B cell (primary cell): ENCODE measurements around the gene CALY. TPM values are rescaled to one million over a fixed set of nuclear protein-coding genes. Genes with fewer than 3 reads are reported as not detected.

Source experiments
- ATAC-seq: fragments of 200-7000 bp; cut with Tn5 transposase; one replicate; pipeline ENCODE4 v1.10.0; 2021; ENCODE audit warnings: low read depth, mild to moderate bottlenecking, moderate number of reproducible peaks, moderate library complexity
- CTCF ChIA-PET: fragments of 350-600 bp; sonication (Branson Sonifier 250); formaldehyde crosslinking; loops from one replicate; lab custom pipeline; 2021; ENCODE audit warnings: antibody characterized with exemption, inconsistent platforms; lab: Charles Lee
- POLR2A ChIA-PET: fragments of 350-600 bp; sonication (Branson Sonifier 250); formaldehyde crosslinking; loops from one replicate; lab custom pipeline; 2021; ENCODE audit warnings: antibody characterized with exemption; lab: Charles Lee
- DNase-seq: peaks from one replicate; pipeline ENCODE4 v3.0.0; 2013
- H2AFZ ChIP-seq: 2 replicates; pipeline ENCODE4 v1.6.1; 2012; ENCODE audit warnings: mild to moderate bottlenecking, low read depth, low read length; ENCODE audit not compliant: insufficient read depth, poor library complexity, severe bottlenecking
- H3K27ac ChIP-seq, 2 donors: 1 replicate in 1 of 2; 2 replicates in 1 of 2; pipeline ENCODE4 v1.5.1; 2012 to 2013; ENCODE audit warnings: low read length in 2 of 2, mild to moderate bottlenecking in 2 of 2, moderate library complexity in 1 of 2
- H3K27me3 ChIP-seq, 4 experiments: fragments of 200-600 bp in 1 of 4; sonication (generic) in 1 of 4; replicated peaks in 1 of 4; 1 replicate in 2 of 4; 2 replicates in 2 of 4; pipeline versions ENCODE4 v1.6.1 to v1.7.0; 2013 to 2016; ENCODE audit warnings: low read length in 3 of 4, mild to moderate bottlenecking in 2 of 4, mixed read lengths in 1 of 4, moderate library complexity in 1 of 4; ENCODE audit not compliant: insufficient read depth in 4 of 4, control insufficient read depth in 3 of 4; ENCODE audit errors: control extremely low read depth in 1 of 4
- H3K36me3 ChIP-seq, 2 experiments: replicated peaks in 1 of 2; 1 replicate in 1 of 2; 2 replicates in 1 of 2; pipeline versions ENCODE4 v1.6.1 to v1.7.1; 2013; ENCODE audit warnings: low read length in 1 of 2; ENCODE audit not compliant: insufficient read depth in 2 of 2, control insufficient read depth in 1 of 2; ENCODE audit errors: control extremely low read depth in 1 of 2, extremely low read depth in 1 of 2
- H3K4me1 ChIP-seq, 2 donors: fragments of 200-600 bp in 1 of 2; sonication (generic) in 1 of 2; 1 replicate in 1 of 2; 2 replicates in 1 of 2; pipeline versions ENCODE4 v1.5.1 to v1.6.1; 2013 to 2017; ENCODE audit warnings: low read length in 2 of 2; ENCODE audit not compliant: control insufficient read depth in 2 of 2, insufficient read depth in 2 of 2
- H3K4me2 ChIP-seq: replicated peaks from 2 replicates; pipeline ENCODE3; 2012; ENCODE audit warnings: mild to moderate bottlenecking, low read depth, low read length; ENCODE audit not compliant: poor library complexity, severe bottlenecking
- H3K4me3 ChIP-seq, 5 experiments: fragments of 200-600 bp in 1 of 5; sonication (generic) in 1 of 5; 1 replicate in 3 of 5; 2 replicates in 2 of 5; pipeline versions ENCODE4 v1.5.1 to v1.7.0; 2011 to 2016; ENCODE audit warnings: low read length in 4 of 5, mild to moderate bottlenecking in 4 of 5, low read depth in 2 of 5, control low read depth in 1 of 5, moderate library complexity in 1 of 5; ENCODE audit not compliant: insufficient read depth in 1 of 5; ENCODE audit errors: control extremely low read depth in 1 of 5, extremely low read depth in 1 of 5
- H3K79me2 ChIP-seq: fragments of 200-600 bp; sonication (generic); one replicate; pipeline ENCODE4 v1.6.0; 2016; ENCODE audit warnings: low read length; ENCODE audit not compliant: control insufficient read depth, insufficient read depth
- H3K9ac ChIP-seq: fragments of 200-600 bp; sonication (generic); 2 replicates; pipeline ENCODE4 v1.6.1; 2017; ENCODE audit warnings: mild to moderate bottlenecking, low read length, moderate library complexity
- H3K9me3 ChIP-seq, 3 donors: one replicate each; pipeline versions ENCODE4 v1.6.1 to v1.7.1; 2013; ENCODE audit warnings: low read length in 2 of 3; ENCODE audit not compliant: control insufficient read depth in 2 of 3, insufficient read depth in 1 of 3; ENCODE audit errors: control extremely low read depth in 1 of 3
- H4K20me1 ChIP-seq: 2 replicates; pipeline ENCODE4 v1.6.0; 2012; ENCODE audit warnings: mild to moderate bottlenecking, low read length; ENCODE audit not compliant: insufficient read depth, control insufficient read depth, poor library complexity, severe bottlenecking
- H3K27ac Mint-ChIP-seq: one replicate; pipeline ENCODE4 v1.8.0; 2021; ENCODE audit warnings: mixed read lengths
- H3K27me3 Mint-ChIP-seq: one replicate; pipeline ENCODE4 v1.8.0; 2021; ENCODE audit warnings: mixed read lengths
- H3K4me1 Mint-ChIP-seq: one replicate; pipeline ENCODE4 v1.8.0; 2021; ENCODE audit warnings: mixed read lengths
- H3K4me3 Mint-ChIP-seq: one replicate; pipeline ENCODE4 v1.8.0; 2021; ENCODE audit warnings: mixed read lengths
- H3K9me3 Mint-ChIP-seq: one replicate; pipeline ENCODE4 v1.8.0; 2022; ENCODE audit warnings: mixed read lengths; ENCODE audit not compliant: insufficient read depth
- CTCF ChIP-seq: fragments of 200-600 bp; IDR thresholded peaks from one replicate; pipeline ENCODE4 v1.8.0; 2022; ENCODE audit warnings: antibody characterized with exemption, mild to moderate bottlenecking
- EZH2 ChIP-seq: IDR thresholded peaks from 2 replicates; pipeline ENCODE4 v1.6.1; 2012; ENCODE audit warnings: borderline replicate concordance, low read depth, mild to moderate bottlenecking, moderate library complexity, low read length; ENCODE audit not compliant: insufficient read depth, poor library complexity, severe bottlenecking
- WGBS: methylation state at CpG from one replicate; pipeline ENCODE4 v1.1.5; 2013; ENCODE audit warnings: missing lambda C conversion rate; ENCODE audit not compliant: insufficient coverage; 5-methylcytosine and 5-hydroxymethylcytosine counted together
- intact Hi-C: fragments of 100-400 bp; cut with micrococcal nuclease; formaldehyde crosslinking; loops from one replicate; pipeline ENCODE4 v1.10.0; 2022
- polyA plus RNA-seq: library from polyadenylated mRNA; depleted of rRNA; stranded (reverse); fragments of >200 nt; gene quantifications from 2 replicates; pipeline ENCODE4 v1.2.3, GENCODE V29; 2012
- total RNA-seq, 2 donors: library from RNA; stranded (reverse); fragments of 120-200 nt in 1 of 2; gene quantifications; 1 replicate in 1 of 2; 2 replicates in 1 of 2; pipeline versions ENCODE4 v1.2.3 to v1.2.4, GENCODE V29; 2013 to 2022

The CALY gene
- total and polyA plus RNA-seq, 2 donors (not counting 1 experiment from before 2014, with no cell fraction given) = 0.21 TPM; not detected in 1

- Histone ChIP-seq H4K20me1 (no peaks in the 10 kb centered on the region), H3K4me1 (peaks cover 44 to 46% of the 10 kb centered on the region in 2 donors), H3K79me2 (no peaks in the 10 kb centered on the region), H3K4me3 (no peak overlapping the region), H3K36me3 (no peaks in the 10 kb centered on the region), H3K27me3 (peaks cover 0 to 55% (median 33%) of the 10 kb centered on the region in 4 experiments), H3K27ac (no peak overlapping the region), H3K9ac (no peak overlapping the region), H3K9me3 (peaks cover 0 to 21% (median 0%) of the 10 kb centered on the region in 3 donors), H3K4me2 (no peak overlapping the region), H2AFZ (no peak overlapping the region)
- DNase-seq (no peak), ATAC-seq (no peak)
- TF ChIP-seq EZH2 = no peak
- Mint-ChIP-seq H3K27me3 (peaks cover 22% of the 10 kb centered on the region), H3K9me3 (no peaks in the 10 kb centered on the region), H3K27ac (no peak overlapping the region), H3K4me3 (no peak overlapping the region), H3K4me1 (peaks cover 13% of the 10 kb centered on the region)
- ChIA-PET CTCF (interaction anchor here (1.0 to 1.1 kb wide), 2 partner anchors 69 to 277 kb away, joined by 3 to 4 read pairs; no protein-coding TSS in a partner anchor), POLR2A (no interaction called here)
- 89% methylated on average over 18 of the region's 30 CpGs for WGBS
- intact Hi-C loops = no loop called here
Measured at GRCh38 chr10:133332936-133333699, 3.6 kb downstream of the CALY start.

- Histone ChIP-seq H3K27me3 (peaks cover 0 to 55% (median 38%) of the 10 kb centered on the region in 4 experiments), H2AFZ (peak overlapping the region; percentile 67), H3K36me3 (no peaks in the 10 kb centered on the region), H3K9me3 (peaks cover 0 to 23% (median 0%) of the 10 kb centered on the region in 3 donors), H3K4me3 (peak overlapping the region in 3 of 5 experiments; percentile 15 to 47 (median 38)), H3K79me2 (no peaks in the 10 kb centered on the region), H3K27ac (no peak overlapping the region), H3K9ac (no peak overlapping the region), H4K20me1 (no peaks in the 10 kb centered on the region), H3K4me2 (peak overlapping the region; percentile 76), H3K4me1 (peaks cover 28 to 42% of the 10 kb centered on the region in 2 donors)
- ChIA-PET CTCF (interaction anchor here (0.5 to 3.5 kb wide), 49 partner anchors 9 to 284 kb away, joined by 3 to 32 read pairs (median 5); partner anchors contain the start of genes ECHS1, FUOM, MTG1 and PRAP1), POLR2A (interaction anchor here (1.0 kb wide), 1 partner anchor 28 kb away, joined by 3 read pairs; the partner anchor contains the start of gene FUOM)
- Mint-ChIP-seq H3K27me3 (peaks cover 43% of the 10 kb centered on the region), H3K27ac (no peak overlapping the region), H3K4me1 (peaks cover 17% of the 10 kb centered on the region), H3K9me3 (no peaks in the 10 kb centered on the region), H3K4me3 (peak overlapping the region; percentile 44)
- DNase-seq (peak; percentile 91), ATAC-seq (peak; percentile 86)
- WGBS = 6% methylated on average over 34 of the region's 37 CpGs
- intact Hi-C loops = loop anchor here (1.0 kb wide), 3 partner anchors 65 to 191 kb away; partner anchors contain the start of gene MTG1
- TF ChIP-seq CTCF (peak; percentile 97), EZH2 (no peak)
Measured at GRCh38 chr10:133329491-133330202, 7.0 kb downstream of the CALY start.
